MM.1S (cell line): ENCODE data around the gene RBL2.

Experiments used
- EZH2 ChIP-seq: fragments of 300-600 bp; sonication (generic); optimal IDR thresholded peaks from 2 replicates; pipeline ENCODE3; 2017; ENCODE audit warnings: low read depth, mild to moderate bottlenecking, antibody characterized with exemption, low read length, mixed read lengths
- EZH2phosphoT487 ChIP-seq: fragments of 300-600 bp; sonication (generic); IDR thresholded peaks from 2 replicates; pipeline ENCODE4 v1.6.1; 2018; ENCODE audit warnings: antibody characterized with exemption, low read length
- TF ChIP-seq, protein P1 (sequence below): fragments of 300-600 bp; sonication (generic); IDR thresholded peaks from 2 replicates; pipeline ENCODE4 v1.5.1; 2016; ENCODE audit warnings: antibody characterized with exemption, low read length, mixed read lengths

DNA sequence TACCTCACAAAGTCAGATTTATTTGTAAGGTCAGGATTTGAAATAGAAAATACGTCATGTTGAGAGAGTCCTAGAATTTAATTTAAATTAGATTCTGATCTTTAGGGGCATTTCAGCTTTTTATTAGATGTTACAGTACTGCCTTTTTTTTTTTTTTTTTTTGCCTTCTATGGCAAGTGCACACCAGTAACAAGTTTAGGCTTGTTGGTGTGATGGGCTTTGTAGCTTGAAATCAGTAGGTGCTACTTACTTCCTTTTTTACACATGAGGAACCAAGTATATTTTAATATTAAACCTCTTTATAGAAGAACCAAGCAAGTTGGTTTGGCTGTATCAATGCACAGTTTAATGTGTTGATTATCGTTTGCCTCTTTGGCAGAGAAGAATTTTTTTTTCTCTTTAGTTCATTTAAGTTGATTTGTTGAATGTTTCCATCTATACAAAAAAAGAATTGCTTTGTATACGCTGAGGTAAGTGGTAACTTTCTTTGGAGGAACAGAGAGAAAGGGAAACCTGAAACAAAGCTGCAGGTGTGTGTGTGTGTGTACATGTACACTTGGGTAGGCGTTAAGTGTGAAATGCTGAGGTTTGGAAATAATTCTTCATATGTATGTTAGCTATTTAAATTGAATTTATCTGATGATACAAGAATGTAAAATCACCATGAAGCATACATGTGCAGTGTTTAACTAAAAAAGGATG lies 15.7 kb downstream of the RBL2 start:
- TF ChIP-seq, protein P1, sequence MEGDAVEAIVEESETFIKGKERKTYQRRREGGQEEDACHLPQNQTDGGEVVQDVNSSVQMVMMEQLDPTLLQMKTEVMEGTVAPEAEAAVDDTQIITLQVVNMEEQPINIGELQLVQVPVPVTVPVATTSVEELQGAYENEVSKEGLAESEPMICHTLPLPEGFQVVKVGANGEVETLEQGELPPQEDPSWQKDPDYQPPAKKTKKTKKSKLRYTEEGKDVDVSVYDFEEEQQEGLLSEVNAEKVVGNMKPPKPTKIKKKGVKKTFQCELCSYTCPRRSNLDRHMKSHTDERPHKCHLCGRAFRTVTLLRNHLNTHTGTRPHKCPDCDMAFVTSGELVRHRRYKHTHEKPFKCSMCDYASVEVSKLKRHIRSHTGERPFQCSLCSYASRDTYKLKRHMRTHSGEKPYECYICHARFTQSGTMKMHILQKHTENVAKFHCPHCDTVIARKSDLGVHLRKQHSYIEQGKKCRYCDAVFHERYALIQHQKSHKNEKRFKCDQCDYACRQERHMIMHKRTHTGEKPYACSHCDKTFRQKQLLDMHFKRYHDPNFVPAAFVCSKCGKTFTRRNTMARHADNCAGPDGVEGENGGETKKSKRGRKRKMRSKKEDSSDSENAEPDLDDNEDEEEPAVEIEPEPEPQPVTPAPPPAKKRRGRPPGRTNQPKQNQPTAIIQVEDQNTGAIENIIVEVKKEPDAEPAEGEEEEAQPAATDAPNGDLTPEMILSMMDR, result no peak
- TF ChIP-seq EZH2 (no peak), EZH2phosphoT487 (no peak)
